Measurements from ENCODE around the gene HLA-A.
"Not testable (repeated sequence)": the region's sequence is repeated elsewhere in the genome, so short reads cannot be mapped to it uniquely, and the experiment has no call there.

The HLA-A gene

GRCh38 chr6:29942275-29943052, at the start of gene HLA-A:
HLA-A (plus strand) TSS chr6:29942532; CDS start chr6:29942554, 22 bp downstream.
- DNase-seq: peak; percentile 73 to 88 (median 84)

GRCh38 chr6:29892696-29893095, 49.6 kb upstream of the HLA-A start:
- no peak for DNase-seq

- no peak for DNase-seq
These were observed 43.1 kb upstream of the HLA-A start for GRCh38 chr6:29899281-29899680.

GRCh38 chr6:29905286-29905685, 37.0 kb upstream of the HLA-A start:
- DNase-seq: no peak

GRCh38 chr6:29907637-29908340, 34.5 kb upstream of the HLA-A start:
- no peak for DNase-seq

GRCh38 chr6:29908341-29908662, 34.0 kb upstream of the HLA-A start:
- DNase-seq: no peak

GRCh38 chr6:29908710-29909109, 33.6 kb upstream of the HLA-A start:
- DNase-seq: no peak

GRCh38 chr6:29909985-29910384, 32.3 kb upstream of the HLA-A start:
- no peak for DNase-seq

GRCh38 chr6:29912840-29913239, 29.5 kb upstream of the HLA-A start:
- DNase-seq: no peak

GRCh38 chr6:29916741-29917140, 25.6 kb upstream of the HLA-A start:
- DNase-seq: no peak

GRCh38 chr6:29917857-29918256, 24.5 kb upstream of the HLA-A start:
- DNase-seq: no peak

GRCh38 chr6:29919506-29920445, 22.6 kb upstream of the HLA-A start:
- no peak for DNase-seq

- DNase-seq: no peak
These were observed 18.0 kb upstream of the HLA-A start for GRCh38 chr6:29924287-29924686.

- DNase-seq: no peak
These were observed 17.6 kb upstream of the HLA-A start for GRCh38 chr6:29924731-29925130.

GRCh38 chr6:29925321-29925720, 17.0 kb upstream of the HLA-A start:
- no peak for DNase-seq

- no peak for DNase-seq
These were observed 16.5 kb upstream of the HLA-A start for GRCh38 chr6:29925727-29926412.

GRCh38 chr6:29926413-29927274, 15.7 kb upstream of the HLA-A start:
- DNase-seq: peak; percentile 69 to 91 (median 84)

GRCh38 chr6:29927275-29927569, 15.1 kb upstream of the HLA-A start:
- DNase-seq: no peak

- no peak for DNase-seq
These were observed 14.4 kb upstream of the HLA-A start for GRCh38 chr6:29927841-29928388.

- DNase-seq: not testable (repeated sequence)
These were observed 12.3 kb upstream of the HLA-A start for GRCh38 chr6:29930047-29930446.

- no peak for DNase-seq
These were observed 8.4 kb upstream of the HLA-A start for GRCh38 chr6:29933955-29934354.
